Gastroesophageal sphincter (tissue), 4 donors: ENCODE results near the gene ADAMTS14. TPM values are rescaled to one million over a fixed set of nuclear protein-coding genes. Genes with fewer than 3 reads are reported as not detected.

Experiments
- ATAC-seq: fragments of 150-250 bp; one replicate; pipeline ENCODE4 v1.9.1; 2016; ENCODE audit warnings: mild to moderate bottlenecking, moderate library complexity
- H3K27ac ChIP-seq, 4 donors: fragments of 200-600 bp; sonication (generic) in 3 of 4; 1 replicate in 3 of 4; 2 replicates in 1 of 4; pipeline ENCODE4 v1.5.1; 2016 to 2019
- H3K27me3 ChIP-seq: fragments of 200-600 bp; sonication (generic); one replicate; pipeline ENCODE4 v1.5.1; 2019
- H3K36me3 ChIP-seq, 2 donors: fragments of 200-600 bp; sonication (generic); one replicate each; pipeline ENCODE4 v1.5.1; 2019; ENCODE audit warnings: control low read depth in 1 of 2
- H3K4me1 ChIP-seq, 3 donors: fragments of 200-600 bp; sonication (generic); 1 replicate in 2 of 3; 2 replicates in 1 of 3; pipeline ENCODE4 v1.5.1; 2016 to 2019; ENCODE audit warnings: control low read depth in 2 of 3
- H3K4me3 ChIP-seq, 2 donors: fragments of 200-600 bp; sonication (generic); one replicate each; pipeline ENCODE4 v1.5.1; 2019; ENCODE audit warnings: mild to moderate bottlenecking in 1 of 2, moderate library complexity in 1 of 2
- H3K9me3 ChIP-seq, 3 donors: fragments of 200-600 bp; sonication (generic); one replicate each; pipeline ENCODE4 v1.5.1; 2017 to 2019; ENCODE audit warnings: control low read depth in 2 of 3
- EP300 ChIP-seq: sonication (generic); formaldehyde crosslinking; IDR thresholded peaks from one replicate; pipeline ENCODE4 v1.6.1; 2017; ENCODE audit warnings: antibody characterized with exemption, mild to moderate bottlenecking
- POLR2A ChIP-seq, 2 donors: fragments of 450-650 bp; IDR thresholded peaks; one replicate each; pipeline ENCODE4 v1.6.1; 2017; ENCODE audit warnings: antibody characterized with exemption in 2 of 2, mild to moderate bottlenecking in 2 of 2, moderate library complexity in 1 of 2
- POLR2AphosphoS5 ChIP-seq: sonication (generic); formaldehyde crosslinking; IDR thresholded peaks from one replicate; pipeline ENCODE4 v1.6.1; 2017; ENCODE audit warnings: antibody characterized with exemption
- WGBS, 2 donors: methylation state at CpG; one replicate each; pipeline ENCODE4 v1.1.5; 2018; ENCODE audit warnings: low coverage in 1 of 2; 5-methylcytosine and 5-hydroxymethylcytosine counted together
- small RNA-seq, 4 donors: library from RNA; depleted of rRNA; stranded (forward); fragments of <200 nt; gene quantifications; one replicate each; pipeline ENCODE3, GENCODE V24; 2016
- total RNA-seq, 4 donors: library from RNA; depleted of rRNA; stranded (reverse); fragments of >200 nt; gene quantifications; one replicate each; pipeline ENCODE4 v1.1.0, GENCODE V29; 2016
- TF ChIP-seq, protein P1 (sequence below), 4 experiments: fragments of 200-600 bp in 2 of 4; fragments of 450-650 bp in 2 of 4; sonication (generic) in 1 of 4; IDR thresholded peaks; one replicate each; pipeline ENCODE4 v1.5.1; 2017 to 2019; ENCODE audit warnings: antibody characterized with exemption in 4 of 4, mild to moderate bottlenecking in 2 of 4, moderate library complexity in 2 of 4

ADAMTS14 gene
- total RNA-seq, 4 donors from 2014 or later, result 0.04 to 0.27 TPM; not detected in 2

DNA sequence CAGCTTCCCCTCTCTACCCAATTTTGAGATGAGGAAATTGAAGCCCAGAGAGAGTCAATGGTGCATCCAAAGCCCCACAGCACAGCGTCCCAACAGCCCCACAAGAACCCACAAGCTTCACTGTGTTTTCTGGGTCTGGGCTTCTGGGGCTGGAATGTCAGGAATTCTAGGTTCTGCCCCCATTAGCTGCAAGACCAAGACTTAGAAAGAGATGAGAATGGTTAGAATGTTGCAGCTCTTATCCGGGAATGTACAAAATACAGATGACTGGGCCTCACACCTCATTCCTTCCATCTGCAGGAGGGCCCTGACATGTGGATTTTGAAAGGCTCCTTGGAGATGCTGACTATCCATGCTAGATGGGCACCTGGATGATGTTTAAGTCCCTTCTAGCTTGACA, 137.4 kb downstream of the ADAMTS14 start:
- H3K27ac ChIP-seq, result no peak overlapping the region
- WGBS, 2 donors, result 100% methylated on average over 1 of the region's 2 CpGs; no CpG with 5 or more reads in 1 of the 2 donors
- no peaks in the 10 kb centered on the region for H3K36me3 ChIP-seq
- H3K9me3 ChIP-seq, result no peaks in the 10 kb centered on the region
- TF ChIP-seq EP300 (no peak), POLR2A (IDR thresholded peaks at IDR 0.05) (no peak), POLR2AphosphoS5 (no peak)
- TF ChIP-seq, protein P1, sequence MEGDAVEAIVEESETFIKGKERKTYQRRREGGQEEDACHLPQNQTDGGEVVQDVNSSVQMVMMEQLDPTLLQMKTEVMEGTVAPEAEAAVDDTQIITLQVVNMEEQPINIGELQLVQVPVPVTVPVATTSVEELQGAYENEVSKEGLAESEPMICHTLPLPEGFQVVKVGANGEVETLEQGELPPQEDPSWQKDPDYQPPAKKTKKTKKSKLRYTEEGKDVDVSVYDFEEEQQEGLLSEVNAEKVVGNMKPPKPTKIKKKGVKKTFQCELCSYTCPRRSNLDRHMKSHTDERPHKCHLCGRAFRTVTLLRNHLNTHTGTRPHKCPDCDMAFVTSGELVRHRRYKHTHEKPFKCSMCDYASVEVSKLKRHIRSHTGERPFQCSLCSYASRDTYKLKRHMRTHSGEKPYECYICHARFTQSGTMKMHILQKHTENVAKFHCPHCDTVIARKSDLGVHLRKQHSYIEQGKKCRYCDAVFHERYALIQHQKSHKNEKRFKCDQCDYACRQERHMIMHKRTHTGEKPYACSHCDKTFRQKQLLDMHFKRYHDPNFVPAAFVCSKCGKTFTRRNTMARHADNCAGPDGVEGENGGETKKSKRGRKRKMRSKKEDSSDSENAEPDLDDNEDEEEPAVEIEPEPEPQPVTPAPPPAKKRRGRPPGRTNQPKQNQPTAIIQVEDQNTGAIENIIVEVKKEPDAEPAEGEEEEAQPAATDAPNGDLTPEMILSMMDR (IDR thresholded peaks at IDR 0.05), result no peak
- no peaks in the 10 kb centered on the region for H3K4me1 ChIP-seq
- no peak for ATAC-seq
- H3K27me3 ChIP-seq, result no peaks in the 10 kb centered on the region
- H3K4me3 ChIP-seq, result no peak overlapping the region

DNA sequence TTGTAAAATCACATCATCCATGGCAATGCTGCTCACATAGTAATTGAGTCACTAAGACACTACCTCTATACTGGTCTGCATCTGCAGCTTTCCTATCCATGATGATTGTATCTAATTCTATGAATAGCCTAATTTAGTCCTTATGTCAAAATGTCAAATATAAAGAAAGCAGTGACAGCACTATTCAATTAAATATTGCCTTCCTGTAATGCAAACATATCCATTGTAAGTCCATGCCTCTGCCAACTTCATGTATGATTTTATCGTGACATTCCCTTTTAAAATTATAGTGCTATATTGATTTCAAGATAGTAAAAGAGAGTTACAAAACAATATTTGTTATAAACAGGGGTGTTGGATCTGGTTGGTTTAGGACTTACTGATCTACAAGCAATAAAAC, 138.7 kb downstream of the ADAMTS14 start:
- H3K4me1 ChIP-seq, result peaks cover 0 to 7% (median 6%) of the 10 kb centered on the region in 3 donors
- 0 to 33% methylated on average over 1 of the region's 1 CpG for WGBS, 2 donors
- no peaks in the 10 kb centered on the region for H3K27me3 ChIP-seq
- H3K9me3 ChIP-seq, result no peaks in the 10 kb centered on the region
- no peak for ATAC-seq
- TF ChIP-seq POLR2A (IDR thresholded peaks at IDR 0.05), result no peak
- no peak overlapping the region for H3K4me3 ChIP-seq
- H3K36me3 ChIP-seq, result no peaks in the 10 kb centered on the region
- H3K27ac ChIP-seq, result no peak overlapping the region

DNA sequence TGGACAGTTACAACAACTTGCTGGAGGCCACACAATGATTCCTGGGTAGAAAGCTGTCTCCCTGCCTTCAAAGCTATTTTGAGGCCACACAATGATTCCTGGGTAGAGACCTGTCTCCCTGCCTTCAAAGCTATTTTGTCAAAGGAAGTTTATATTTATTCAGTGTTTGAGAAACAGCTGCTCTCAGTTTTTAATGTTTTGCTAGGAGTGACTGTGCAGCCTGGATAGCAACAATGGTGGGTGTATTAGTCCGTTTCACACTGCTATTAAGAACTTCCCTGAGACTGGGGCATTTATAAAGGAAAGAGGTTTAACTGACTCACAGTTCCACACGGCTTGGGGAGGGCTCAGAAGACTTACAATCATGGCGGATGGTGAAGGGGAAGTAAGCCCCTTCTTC, 139.6 kb downstream of the ADAMTS14 start:
- WGBS, 2 donors, result 67 to 73% methylated on average over 3 of the region's 3 CpGs
- H3K4me3 ChIP-seq, result no peak overlapping the region
- no peak overlapping the region for H3K27ac ChIP-seq
- TF ChIP-seq EP300 (no peak), POLR2A (IDR thresholded peaks at IDR 0.05) (no peak), POLR2AphosphoS5 (no peak)
- TF ChIP-seq, protein P1 (IDR thresholded peaks at IDR 0.05), result no peak
- peaks cover 0 to 12% (median 9%) of the 10 kb centered on the region in 3 donors for H3K4me1 ChIP-seq
- no peaks in the 10 kb centered on the region for H3K36me3 ChIP-seq
- no peaks in the 10 kb centered on the region for H3K27me3 ChIP-seq
- H3K9me3 ChIP-seq, result no peaks in the 10 kb centered on the region
- no peak for ATAC-seq

Small RNAs within 50 kb of the gene (small RNA-seq; reads per million reads assigned to genes)
- gene RPS26P40, result 0 reads per million in 4 donors

Other genes starting within 250 kb of the ADAMTS14 start
- under 1 TPM in 1 of 4 donors, not detected in 3; 0.40 TPM for gene NODAL, start 230.8 kb upstream of the ADAMTS14 start, total RNA-seq
- 10 to 100 TPM; 12.5 to 19.8 (median 14.7) TPM for gene PALD1, start 193.7 kb upstream of the ADAMTS14 start, total RNA-seq
- gene PRF1, start 69.8 kb upstream of the ADAMTS14 start, total RNA-seq, result 1 to 10 TPM in 2 of 4 donors, under 1 TPM in 1, not detected in 1; 0.96 to 3.9 (median 2.0) TPM
- gene TBATA, start 112.9 kb downstream of the ADAMTS14 start, total RNA-seq, result not detected
- 10 to 100 TPM; 23.0 to 28.1 (median 24.4) TPM for gene SGPL1, start 143.4 kb downstream of the ADAMTS14 start, total RNA-seq
- gene PCBD1, start 216.1 kb downstream of the ADAMTS14 start, total RNA-seq, result 100 to 1,000 TPM in 1 of 4 donors, 10 to 100 TPM in 3; 63.4 to 102 (median 74.0) TPM